Ishikawa (cell line): ENCODE results near the gene TSLP.

Experiments
- RAD21 ChIP-seq: IDR thresholded peaks from 2 replicates; pipeline ENCODE4 v1.6.1; 2012; ENCODE audit warnings: low read depth
- TAF1 ChIP-seq: IDR thresholded peaks from 2 replicates; pipeline ENCODE4 v1.6.1; 2012; ENCODE audit warnings: low read depth, mild to moderate bottlenecking
- TCF12 ChIP-seq: IDR thresholded peaks from 2 replicates; pipeline ENCODE4 v1.6.1; 2012; ENCODE audit warnings: low read depth
- TF ChIP-seq, protein P1 (sequence below): IDR thresholded peaks from 2 replicates; pipeline ENCODE4 v1.6.1; 2012; ENCODE audit warnings: low read depth, mild to moderate bottlenecking

DNA sequence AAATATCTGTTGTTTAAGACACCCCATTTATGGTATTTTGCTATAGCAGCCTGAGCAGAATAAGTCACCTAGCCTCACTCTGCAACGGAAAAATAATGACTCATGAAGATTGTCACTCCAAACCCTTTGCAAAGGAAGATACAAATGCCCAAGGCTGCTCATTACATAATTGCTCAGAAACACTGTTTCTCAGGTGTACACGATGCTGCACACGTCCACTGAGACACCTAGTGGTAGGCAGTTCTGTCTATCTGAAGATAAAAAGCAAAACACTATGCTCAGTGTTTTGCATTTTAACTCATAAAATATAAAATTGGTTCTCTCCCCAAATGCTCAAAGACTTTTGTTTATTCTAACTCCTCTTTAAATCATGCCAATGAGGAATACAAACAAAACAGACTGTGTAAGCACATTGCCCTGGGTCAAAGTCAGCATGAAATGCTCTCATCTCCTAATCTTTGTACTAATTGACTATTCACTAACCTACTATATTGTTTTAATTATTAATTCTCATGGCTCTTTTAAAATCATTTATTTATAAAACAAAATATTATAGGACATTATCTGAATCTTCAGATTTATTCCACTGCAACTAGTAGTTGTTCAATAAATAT, 7.7 kb upstream of the TSLP start:
- TF ChIP-seq RAD21 (peak; percentile 46), TCF12 (no peak), TAF1 (no peak)
- TF ChIP-seq, protein P1, sequence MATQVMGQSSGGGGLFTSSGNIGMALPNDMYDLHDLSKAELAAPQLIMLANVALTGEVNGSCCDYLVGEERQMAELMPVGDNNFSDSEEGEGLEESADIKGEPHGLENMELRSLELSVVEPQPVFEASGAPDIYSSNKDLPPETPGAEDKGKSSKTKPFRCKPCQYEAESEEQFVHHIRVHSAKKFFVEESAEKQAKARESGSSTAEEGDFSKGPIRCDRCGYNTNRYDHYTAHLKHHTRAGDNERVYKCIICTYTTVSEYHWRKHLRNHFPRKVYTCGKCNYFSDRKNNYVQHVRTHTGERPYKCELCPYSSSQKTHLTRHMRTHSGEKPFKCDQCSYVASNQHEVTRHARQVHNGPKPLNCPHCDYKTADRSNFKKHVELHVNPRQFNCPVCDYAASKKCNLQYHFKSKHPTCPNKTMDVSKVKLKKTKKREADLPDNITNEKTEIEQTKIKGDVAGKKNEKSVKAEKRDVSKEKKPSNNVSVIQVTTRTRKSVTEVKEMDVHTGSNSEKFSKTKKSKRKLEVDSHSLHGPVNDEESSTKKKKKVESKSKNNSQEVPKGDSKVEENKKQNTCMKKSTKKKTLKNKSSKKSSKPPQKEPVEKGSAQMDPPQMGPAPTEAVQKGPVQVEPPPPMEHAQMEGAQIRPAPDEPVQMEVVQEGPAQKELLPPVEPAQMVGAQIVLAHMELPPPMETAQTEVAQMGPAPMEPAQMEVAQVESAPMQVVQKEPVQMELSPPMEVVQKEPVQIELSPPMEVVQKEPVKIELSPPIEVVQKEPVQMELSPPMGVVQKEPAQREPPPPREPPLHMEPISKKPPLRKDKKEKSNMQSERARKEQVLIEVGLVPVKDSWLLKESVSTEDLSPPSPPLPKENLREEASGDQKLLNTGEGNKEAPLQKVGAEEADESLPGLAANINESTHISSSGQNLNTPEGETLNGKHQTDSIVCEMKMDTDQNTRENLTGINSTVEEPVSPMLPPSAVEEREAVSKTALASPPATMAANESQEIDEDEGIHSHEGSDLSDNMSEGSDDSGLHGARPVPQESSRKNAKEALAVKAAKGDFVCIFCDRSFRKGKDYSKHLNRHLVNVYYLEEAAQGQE, result no peak
